Dendritic cell treated with granulocyte-macrophage colony-stimulating factor and Interleukin-4, amounts not matched to agents 40 ng/mL and 50 ng/mL, for 4 days (primary cell): ENCODE measurements around the gene RNASE2.
"Not testable (repeated sequence)": the region's sequence is repeated elsewhere in the genome, so short reads cannot be mapped to it uniquely, and the experiment has no call there.

ENCODE experiments used
- H3K27ac Mint-ChIP-seq: one replicate; pipeline ENCODE4 v1.8.0; 2022; ENCODE audit warnings: mild to moderate bottlenecking, mixed read lengths
- H3K27me3 Mint-ChIP-seq: one replicate; pipeline ENCODE4 v1.8.0; 2022; ENCODE audit warnings: mild to moderate bottlenecking, mixed read lengths
- H3K36me3 Mint-ChIP-seq: one replicate; pipeline ENCODE4 v1.8.0; 2022; ENCODE audit warnings: low read depth, mixed read lengths
- H3K4me1 Mint-ChIP-seq: one replicate; pipeline ENCODE4 v1.8.0; 2022; ENCODE audit warnings: low read depth, mixed read lengths
- H3K4me3 Mint-ChIP-seq: one replicate; pipeline ENCODE4 v1.8.0; 2022; ENCODE audit warnings: mild to moderate bottlenecking, moderate library complexity, mixed read lengths
- H3K9me3 Mint-ChIP-seq: one replicate; pipeline ENCODE4 v1.8.0; 2022; ENCODE audit warnings: mixed read lengths
- intact Hi-C: fragments of 100-400 bp; cut with micrococcal nuclease; formaldehyde crosslinking; loops from one replicate; pipeline ENCODE4 v1.15.0; 2022

Gene RNASE2

GRCh38 chr14:20969336-20969735 lies 14.0 kb downstream of the RNASE2 start:
- no peaks in the 10 kb centered on the region for H3K36me3 Mint-ChIP-seq
- peaks cover 25% of the 10 kb centered on the region for H3K4me1 Mint-ChIP-seq
- no peaks in the 10 kb centered on the region for H3K27me3 Mint-ChIP-seq
- intact Hi-C loops = no loop called here
- H3K27ac Mint-ChIP-seq = no peak overlapping the region
- H3K4me3 Mint-ChIP-seq = no peak overlapping the region
- H3K9me3 Mint-ChIP-seq = no peaks in the 10 kb centered on the region

GRCh38 chr14:20970647-20970982 lies 15.3 kb downstream of the RNASE2 start:
- Mint-ChIP-seq H3K4me1 (peaks cover 25% of the 10 kb centered on the region), H3K4me3 (peak overlapping the region; percentile 84), H3K27me3 (no peaks in the 10 kb centered on the region), H3K36me3 (no peaks in the 10 kb centered on the region), H3K27ac (peak overlapping the region; percentile 68), H3K9me3 (no peaks in the 10 kb centered on the region)
- intact Hi-C loops = loop anchor here (5.0 kb wide), 2 partner anchors 98 to 273 kb away; no protein-coding TSS in a partner anchor

GRCh38 chr14:20970983-20971704 lies 15.9 kb downstream of the RNASE2 start:
- Mint-ChIP-seq H3K4me3 (peak overlapping the region; percentile 84), H3K27me3 (no peaks in the 10 kb centered on the region), H3K9me3 (no peaks in the 10 kb centered on the region), H3K4me1 (peaks cover 25% of the 10 kb centered on the region), H3K27ac (peak overlapping the region; percentile 68), H3K36me3 (no peaks in the 10 kb centered on the region)
- intact Hi-C loops = loop anchor here (1.0 to 5.0 kb wide), 3 partner anchors 99 to 274 kb away; no protein-coding TSS in a partner anchor

GRCh38 chr14:20971705-20972021 lies 16.4 kb downstream of the RNASE2 start:
- Mint-ChIP-seq H3K27me3 (no peaks in the 10 kb centered on the region), H3K4me1 (peaks cover 25% of the 10 kb centered on the region), H3K27ac (peak overlapping the region; percentile 68), H3K9me3 (no peaks in the 10 kb centered on the region), H3K36me3 (no peaks in the 10 kb centered on the region), H3K4me3 (peak overlapping the region; percentile 84)
- intact Hi-C loops = loop anchor here (1.0 to 5.0 kb wide), 3 partner anchors 99 to 274 kb away; no protein-coding TSS in a partner anchor

- no peaks in the 10 kb centered on the region for H3K27me3 Mint-ChIP-seq
- intact Hi-C loops = loop anchor here (5.0 kb wide), 2 partner anchors 101 to 276 kb away; no protein-coding TSS in a partner anchor
These were observed 18.2 kb downstream of the RNASE2 start for GRCh38 chr14:20973501-20973900.

GRCh38 chr14:20976291-20976690 lies 21.0 kb downstream of the RNASE2 start:
- Mint-ChIP-seq H3K27me3 (no peaks in the 10 kb centered on the region), H3K4me3 (no peak overlapping the region), H3K9me3 (no peaks in the 10 kb centered on the region), H3K36me3 (no peaks in the 10 kb centered on the region), H3K27ac (no peak overlapping the region), H3K4me1 (peaks cover 9% of the 10 kb centered on the region)
- intact Hi-C loops = no loop called here

More at GRCh38 chr14:20973501-20973900, 18.2 kb downstream of the RNASE2 start:
- Mint-ChIP-seq H3K4me1 (peaks cover 18% of the 10 kb centered on the region), H3K27ac (no peak overlapping the region), H3K36me3 (no peaks in the 10 kb centered on the region), H3K4me3 (no peak overlapping the region), H3K9me3 (no peaks in the 10 kb centered on the region)

GRCh38 chr14:20978687-20979086 lies 23.4 kb downstream of the RNASE2 start:
- intact Hi-C loops = no loop called here
- H3K27me3 Mint-ChIP-seq = no peaks in the 10 kb centered on the region

GRCh38 chr14:20980906-20981305 lies 25.6 kb downstream of the RNASE2 start:
- Mint-ChIP-seq H3K27ac (no peak overlapping the region), H3K27me3 (no peaks in the 10 kb centered on the region), H3K4me3 (no peak overlapping the region), H3K9me3 (no peaks in the 10 kb centered on the region), H3K36me3 (no peaks in the 10 kb centered on the region), H3K4me1 (peaks cover 13% of the 10 kb centered on the region)
- intact Hi-C loops = no loop called here

More at GRCh38 chr14:20978687-20979086, 23.4 kb downstream of the RNASE2 start:
- Mint-ChIP-seq H3K36me3 (no peaks in the 10 kb centered on the region), H3K27ac (no peak overlapping the region), H3K4me3 (no peak overlapping the region), H3K9me3 (no peaks in the 10 kb centered on the region), H3K4me1 (no peaks in the 10 kb centered on the region)

GRCh38 chr14:20982646-20983369 lies 27.5 kb downstream of the RNASE2 start:
- no peaks in the 10 kb centered on the region for H3K27me3 Mint-ChIP-seq
- no peak overlapping the region for H3K4me3 Mint-ChIP-seq
- H3K36me3 Mint-ChIP-seq = no peaks in the 10 kb centered on the region
- H3K9me3 Mint-ChIP-seq = no peaks in the 10 kb centered on the region
- H3K4me1 Mint-ChIP-seq = peaks cover 32% of the 10 kb centered on the region
- intact Hi-C loops = no loop called here
- no peak overlapping the region for H3K27ac Mint-ChIP-seq

- not testable (repeated sequence) for H3K36me3 Mint-ChIP-seq
These were observed 30.4 kb downstream of the RNASE2 start for GRCh38 chr14:20985650-20986049.

GRCh38 chr14:20986811-20987210 lies 31.5 kb downstream of the RNASE2 start:
- intact Hi-C loops = no loop called here
- Mint-ChIP-seq H3K36me3 (peaks cover 12% of the 10 kb centered on the region), H3K27ac (peak overlapping the region; percentile 85)

More at GRCh38 chr14:20985650-20986049, 30.4 kb downstream of the RNASE2 start:
- H3K9me3 Mint-ChIP-seq, H3K27me3 Mint-ChIP-seq, intact Hi-C loops, H3K4me3 Mint-ChIP-seq: not testable (repeated sequence)
- Mint-ChIP-seq H3K4me1 (peaks cover 49% of the 10 kb centered on the region), H3K27ac (peak overlapping the region; percentile 85)

GRCh38 chr14:20988717-20989470 lies 33.6 kb downstream of the RNASE2 start:
- intact Hi-C loops = no loop called here
- H3K36me3 Mint-ChIP-seq = peaks cover 33% of the 10 kb centered on the region
- H3K4me1 Mint-ChIP-seq = peaks cover 60% of the 10 kb centered on the region
- peak overlapping the region; percentile 88 for H3K27ac Mint-ChIP-seq
- no peak overlapping the region for H3K4me3 Mint-ChIP-seq
- no peaks in the 10 kb centered on the region for H3K9me3 Mint-ChIP-seq
- H3K27me3 Mint-ChIP-seq = no peaks in the 10 kb centered on the region

More at GRCh38 chr14:20986811-20987210, 31.5 kb downstream of the RNASE2 start:
- peaks cover 56% of the 10 kb centered on the region for H3K4me1 Mint-ChIP-seq
- no peaks in the 10 kb centered on the region for H3K9me3 Mint-ChIP-seq
- H3K27me3 Mint-ChIP-seq = no peaks in the 10 kb centered on the region
- no peak overlapping the region for H3K4me3 Mint-ChIP-seq

- Mint-ChIP-seq H3K36me3 (peaks cover 38% of the 10 kb centered on the region), H3K27ac (peak overlapping the region; percentile 88), H3K4me3 (peak overlapping the region; percentile 88), H3K4me1 (peaks cover 60% of the 10 kb centered on the region), H3K27me3 (no peaks in the 10 kb centered on the region), H3K9me3 (no peaks in the 10 kb centered on the region)
- intact Hi-C loops = no loop called here
These were observed 34.1 kb downstream of the RNASE2 start for GRCh38 chr14:20989471-20989786.
